Body of pancreas (tissue), 4 donors: ENCODE measurements around the gene FGF14.

Source experiments
- POLR2A ChIP-seq, 3 donors: fragments of 450-650 bp; IDR thresholded peaks; one replicate each; pipeline ENCODE4 v1.6.1; 2016; ENCODE audit warnings: antibody characterized with exemption in 3 of 3, mild to moderate bottlenecking in 2 of 3
- TF ChIP-seq, protein P1 (sequence below), 7 experiments: fragments of 450-650 bp in 4 of 7; fragments of 200-600 bp in 3 of 7; sonication (generic) in 3 of 7; IDR thresholded peaks; one replicate each; pipeline ENCODE4 v1.5.1; 2016 to 2019; ENCODE audit warnings: antibody characterized with exemption in 7 of 7

DNA sequence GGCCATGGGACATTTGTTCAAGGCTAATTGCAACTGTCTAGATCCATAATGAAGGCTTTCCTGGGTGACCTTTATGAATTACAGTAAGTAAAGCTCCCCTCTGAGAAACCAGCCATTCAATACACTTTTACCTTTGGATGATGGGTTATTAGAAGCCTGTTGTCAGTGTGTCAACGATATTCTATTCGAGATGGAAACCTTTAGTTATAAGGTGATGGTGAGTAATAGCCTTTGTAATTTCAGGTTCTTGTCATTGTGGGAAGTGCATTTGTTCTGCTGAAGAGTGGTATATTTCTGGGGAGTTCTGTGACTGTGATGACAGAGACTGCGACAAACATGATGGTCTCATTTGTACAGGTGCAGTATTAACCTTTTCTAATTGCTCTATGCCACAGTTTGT lies 687.7 kb downstream of the FGF14 start:
- TF ChIP-seq, protein P1, sequence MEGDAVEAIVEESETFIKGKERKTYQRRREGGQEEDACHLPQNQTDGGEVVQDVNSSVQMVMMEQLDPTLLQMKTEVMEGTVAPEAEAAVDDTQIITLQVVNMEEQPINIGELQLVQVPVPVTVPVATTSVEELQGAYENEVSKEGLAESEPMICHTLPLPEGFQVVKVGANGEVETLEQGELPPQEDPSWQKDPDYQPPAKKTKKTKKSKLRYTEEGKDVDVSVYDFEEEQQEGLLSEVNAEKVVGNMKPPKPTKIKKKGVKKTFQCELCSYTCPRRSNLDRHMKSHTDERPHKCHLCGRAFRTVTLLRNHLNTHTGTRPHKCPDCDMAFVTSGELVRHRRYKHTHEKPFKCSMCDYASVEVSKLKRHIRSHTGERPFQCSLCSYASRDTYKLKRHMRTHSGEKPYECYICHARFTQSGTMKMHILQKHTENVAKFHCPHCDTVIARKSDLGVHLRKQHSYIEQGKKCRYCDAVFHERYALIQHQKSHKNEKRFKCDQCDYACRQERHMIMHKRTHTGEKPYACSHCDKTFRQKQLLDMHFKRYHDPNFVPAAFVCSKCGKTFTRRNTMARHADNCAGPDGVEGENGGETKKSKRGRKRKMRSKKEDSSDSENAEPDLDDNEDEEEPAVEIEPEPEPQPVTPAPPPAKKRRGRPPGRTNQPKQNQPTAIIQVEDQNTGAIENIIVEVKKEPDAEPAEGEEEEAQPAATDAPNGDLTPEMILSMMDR (IDR thresholded peaks at IDR 0.05): no peak
- TF ChIP-seq POLR2A (IDR thresholded peaks at IDR 0.05): no peak
